Common myeloid progenitor, CD34-positive (primary cell): ENCODE data around the gene KNDC1.

Experiments
- CTCF ChIA-PET: fragments of 350-600 bp; sonication (Branson Sonifier 250); formaldehyde crosslinking; loops from one replicate; lab custom pipeline; 2021; ENCODE audit warnings: antibody characterized with exemption; lab: Charles Lee
- POLR2A ChIA-PET: fragments of 350-600 bp; sonication (Branson Sonifier 250); formaldehyde crosslinking; loops from one replicate; lab custom pipeline; 2021; ENCODE audit warnings: antibody characterized with exemption; lab: Charles Lee
- DNase-seq, 3 donors: peaks; one replicate each; pipeline versions ENCODE4 v3.0.0 to v3.0.0-alpha.2; 2013
- H3K27ac ChIP-seq, 2 experiments: 1 replicate in 1 of 2; 2 replicates in 1 of 2; pipeline ENCODE4 v1.7.0; 2013; ENCODE audit warnings: inconsistent platforms in 2 of 2, low read length in 2 of 2, mild to moderate bottlenecking in 2 of 2, low read depth in 1 of 2, moderate library complexity in 1 of 2; ENCODE audit not compliant: severe bottlenecking in 2 of 2, insufficient read depth in 1 of 2, poor library complexity in 1 of 2
- H3K27me3 ChIP-seq, 5 experiments: replicated peaks in 2 of 5; 1 replicate in 3 of 5; 2 replicates in 2 of 5; pipeline versions ENCODE4 v1.6.1 to v1.7.0; 2013; ENCODE audit warnings: low read length in 4 of 5, mild to moderate bottlenecking in 2 of 5, moderate library complexity in 2 of 5, inconsistent platforms in 1 of 5; ENCODE audit not compliant: insufficient read depth in 5 of 5, control insufficient read depth in 4 of 5
- H3K36me3 ChIP-seq, 4 experiments: 1 replicate in 2 of 4; 2 replicates in 2 of 4; pipeline versions ENCODE4 v1.6.1 to v1.7.0; 2013; ENCODE audit warnings: low read length in 3 of 4, control low read depth in 1 of 4, mild to moderate bottlenecking in 1 of 4; ENCODE audit not compliant: control insufficient read depth in 4 of 4, insufficient read depth in 4 of 4
- H3K4me1 ChIP-seq, 4 experiments: 1 replicate in 3 of 4; 2 replicates in 1 of 4; pipeline versions ENCODE4 v1.6.1 to v1.7.1; 2013; ENCODE audit warnings: low read length in 3 of 4, mild to moderate bottlenecking in 3 of 4, control low read depth in 1 of 4, inconsistent platforms in 1 of 4, moderate library complexity in 1 of 4; ENCODE audit not compliant: control insufficient read depth in 4 of 4, insufficient read depth in 4 of 4; ENCODE audit errors: control extremely low read depth in 1 of 4
- H3K4me3 ChIP-seq, 7 experiments: 1 replicate in 4 of 7; 2 replicates in 3 of 7; pipeline versions ENCODE4 v1.5.1 to v1.7.0; 2013; ENCODE audit warnings: mild to moderate bottlenecking in 7 of 7, low read length in 6 of 7, moderate library complexity in 6 of 7, inconsistent platforms in 2 of 7, low read depth in 2 of 7, control low read depth in 1 of 7; ENCODE audit not compliant: insufficient read depth in 4 of 7, control insufficient read depth in 1 of 7; ENCODE audit errors: extremely low read depth in 1 of 7
- H3K9me3 ChIP-seq, 5 experiments: 1 replicate in 4 of 5; 2 replicates in 1 of 5; pipeline versions ENCODE4 v1.6.1 to v1.7.1; 2013; ENCODE audit warnings: low read length in 4 of 5, mild to moderate bottlenecking in 2 of 5, inconsistent platforms in 1 of 5, low read depth in 1 of 5, moderate library complexity in 1 of 5; ENCODE audit not compliant: control insufficient read depth in 4 of 5, insufficient read depth in 2 of 5; ENCODE audit errors: control extremely low read depth in 1 of 5
- WGBS: methylation state at CpG from one replicate; pipeline ENCODE4 v1.1.5; 2013; ENCODE audit not compliant: insufficient coverage; 5-methylcytosine and 5-hydroxymethylcytosine counted together

The KNDC1 gene

DNA sequence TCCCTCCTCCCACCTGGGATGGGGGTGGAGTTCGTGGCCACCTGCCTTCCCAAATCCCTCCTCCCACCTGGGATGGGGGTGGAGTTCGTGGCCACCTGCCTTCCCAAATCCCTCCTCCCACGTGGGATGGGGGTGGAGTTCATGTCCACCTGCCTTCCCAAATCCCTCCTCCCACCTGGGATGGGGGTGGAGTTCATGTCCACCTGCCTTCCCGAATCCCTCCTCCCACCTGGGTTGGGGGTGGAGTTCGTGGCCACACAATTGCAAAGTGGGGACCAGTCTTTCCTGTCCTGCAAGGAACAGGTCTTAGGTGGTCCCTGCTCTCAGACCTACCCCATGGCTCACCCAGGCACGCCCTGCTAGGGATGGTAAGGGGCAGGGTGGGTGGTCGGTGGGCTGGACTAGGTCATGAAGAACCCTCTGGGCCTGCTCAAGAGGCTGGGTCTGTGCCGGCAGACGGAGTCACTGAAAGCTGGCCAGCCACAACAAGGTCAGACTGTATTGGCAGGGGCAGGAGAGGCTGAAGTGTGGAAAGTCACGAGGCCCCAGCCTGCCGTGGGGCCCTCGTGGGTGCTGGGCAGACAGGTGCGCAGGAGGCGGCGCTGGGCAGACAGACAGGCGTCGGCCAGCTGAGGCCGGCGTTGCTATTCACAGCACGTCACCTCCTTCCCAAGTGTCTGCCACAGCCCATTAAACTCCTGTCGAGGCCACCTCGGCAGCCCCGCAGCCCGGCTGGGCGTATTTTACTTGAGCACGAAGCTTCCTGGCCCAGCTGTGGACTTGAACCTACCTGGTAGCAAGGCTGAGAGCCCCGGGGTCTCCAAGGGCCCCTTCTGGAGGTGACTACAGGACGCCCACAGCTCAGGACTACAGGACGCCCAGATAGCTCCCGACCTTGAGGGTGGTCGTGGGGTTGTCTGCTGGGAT, 4.1 kb downstream of the KNDC1 start:
- 95% methylated on average over 25 of the region's 31 CpGs for WGBS
- Histone ChIP-seq H3K4me3 (no peak overlapping the region), H3K36me3 (no peaks in the 10 kb centered on the region), H3K27me3 (peaks cover 0 to 54% (median 22%) of the 10 kb centered on the region in 5 experiments), H3K9me3 (no peaks in the 10 kb centered on the region), H3K4me1 (peaks cover 0 to 12% (median 7%) of the 10 kb centered on the region in 4 experiments), H3K27ac (no peak overlapping the region)
- CTCF ChIA-PET = no interaction called here
- POLR2A ChIA-PET = no interaction called here
- DNase-seq = no peak

DNA sequence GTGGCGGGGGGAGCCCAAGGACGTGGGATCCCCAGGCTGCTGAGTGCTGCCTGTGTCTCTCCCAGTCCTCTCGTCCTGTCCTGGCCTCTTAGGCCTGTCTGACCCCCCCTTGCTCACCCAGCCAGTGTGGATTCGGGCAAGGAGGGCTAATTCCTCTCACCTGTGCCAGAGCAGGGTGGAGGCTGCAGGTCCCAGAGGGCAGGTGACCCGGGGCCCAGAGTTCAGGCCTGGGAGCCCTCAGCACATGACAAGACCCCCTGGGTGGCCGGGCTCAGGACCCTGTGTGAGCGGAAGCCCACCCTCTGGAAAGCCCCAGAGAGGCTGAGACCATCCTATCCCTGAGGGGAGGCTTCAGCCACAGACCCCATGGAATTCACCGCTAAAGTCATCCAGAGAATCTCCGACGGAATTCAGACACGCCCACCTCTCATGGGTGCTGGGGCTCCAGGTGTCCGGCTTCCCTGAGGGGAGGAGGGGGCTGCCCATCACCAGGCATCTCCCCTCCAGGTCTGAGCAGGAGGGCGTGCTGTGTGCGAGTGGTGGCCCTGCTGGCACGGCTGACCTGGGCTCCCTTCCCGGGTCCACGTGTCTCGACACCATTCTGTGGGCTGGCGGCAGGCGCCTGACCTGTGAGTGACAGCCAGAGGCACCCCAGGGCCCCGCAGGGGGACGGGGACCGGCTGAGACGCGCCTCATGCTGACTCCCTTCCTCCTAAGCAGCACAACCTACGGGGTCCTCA, 5.0 kb downstream of the KNDC1 start:
- no peak for DNase-seq
- ChIA-PET CTCF (no interaction called here), POLR2A (no interaction called here)
- no peaks in the 10 kb centered on the region for H3K36me3 ChIP-seq
- H3K4me1 ChIP-seq = peaks cover 0 to 12% (median 7%) of the 10 kb centered on the region in 4 experiments
- no peak overlapping the region for H3K4me3 ChIP-seq
- H3K27me3 ChIP-seq = peaks cover 0 to 50% (median 19%) of the 10 kb centered on the region in 5 experiments
- 88% methylated on average over 25 of the region's 26 CpGs for WGBS
- H3K27ac ChIP-seq = no peak overlapping the region
- H3K9me3 ChIP-seq = no peaks in the 10 kb centered on the region

DNA sequence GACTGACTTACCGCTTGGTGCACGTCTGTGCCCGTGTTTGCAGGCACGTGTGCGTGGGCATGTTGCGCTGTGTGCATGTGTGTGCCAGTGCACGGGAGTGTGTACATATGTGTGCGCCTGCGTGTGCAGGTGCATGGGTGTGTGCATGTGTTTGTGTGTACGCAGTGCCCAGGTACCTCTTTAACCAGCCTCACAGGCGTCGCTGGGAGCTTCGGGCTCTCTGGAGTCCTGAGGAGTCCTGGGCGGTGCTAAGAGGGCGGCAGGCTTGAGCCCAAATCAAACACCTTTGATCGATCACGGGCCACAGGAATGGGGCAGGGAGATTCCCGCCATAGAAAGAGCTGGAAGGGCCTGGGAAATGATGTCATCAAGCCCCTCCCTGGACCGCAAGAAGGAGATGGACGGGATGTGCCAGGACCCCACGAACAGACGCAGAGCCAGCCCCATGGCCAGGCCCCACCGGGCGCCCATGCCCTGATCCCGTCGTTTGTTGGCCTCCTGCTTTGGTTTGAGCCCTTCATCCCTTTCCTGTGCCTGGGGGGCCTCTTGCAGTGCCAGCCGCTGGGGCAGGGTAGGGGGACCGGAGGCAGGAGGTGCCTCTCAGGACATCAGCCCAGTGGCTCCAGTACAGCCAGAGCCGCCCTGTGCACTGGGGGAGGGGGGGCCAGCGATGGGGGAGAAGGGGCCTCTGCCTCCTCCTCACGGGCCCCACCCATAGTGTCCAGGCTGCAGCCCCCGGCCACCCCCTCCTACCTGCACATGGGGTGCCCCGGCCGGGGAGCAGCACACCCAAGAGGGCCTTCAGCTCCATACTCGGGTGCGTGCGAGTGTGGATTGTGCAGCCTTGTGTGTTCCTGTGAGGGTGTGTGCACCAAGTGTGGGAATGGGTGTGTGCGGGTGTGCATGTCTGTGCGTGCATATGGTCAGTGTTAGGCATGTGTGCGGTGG, 5.8 kb downstream of the KNDC1 start:
- Histone ChIP-seq H3K27ac (no peak overlapping the region), H3K27me3 (peaks cover 0 to 44% (median 18%) of the 10 kb centered on the region in 5 experiments), H3K4me3 (no peak overlapping the region), H3K9me3 (no peaks in the 10 kb centered on the region), H3K4me1 (peaks cover 0 to 5% (median 1%) of the 10 kb centered on the region in 4 experiments), H3K36me3 (no peaks in the 10 kb centered on the region)
- POLR2A ChIA-PET = no interaction called here
- 95% methylated on average over 31 of the region's 40 CpGs for WGBS
- no peak for DNase-seq
- CTCF ChIA-PET = no interaction called here

GRCh38 chr10:133166504-133166827, 6.4 kb downstream of the KNDC1 start:
- 100% methylated on average over 9 of the region's 11 CpGs for WGBS
- Histone ChIP-seq H3K36me3 (no peaks in the 10 kb centered on the region), H3K4me1 (no peaks in the 10 kb centered on the region), H3K9me3 (no peaks in the 10 kb centered on the region), H3K27me3 (peaks cover 0 to 43% (median 14%) of the 10 kb centered on the region in 5 experiments), H3K4me3 (no peak overlapping the region), H3K27ac (no peak overlapping the region)
- DNase-seq = no peak
- CTCF ChIA-PET = no interaction called here
- POLR2A ChIA-PET = no interaction called here

- no peaks in the 10 kb centered on the region for H3K4me1 ChIP-seq
- H3K27ac ChIP-seq = no peak overlapping the region
- CTCF ChIA-PET = no interaction called here
- POLR2A ChIA-PET = interaction anchor here (1.0 kb wide), 1 partner anchor 13 kb away, joined by 3 read pairs; no protein-coding TSS in a partner anchor
- peaks cover 0 to 39% (median 13%) of the 10 kb centered on the region in 5 experiments for H3K27me3 ChIP-seq
- H3K36me3 ChIP-seq = no peaks in the 10 kb centered on the region
- no peak for DNase-seq
- WGBS = 96% methylated on average over 66 of the region's 66 CpGs
- H3K4me3 ChIP-seq = no peak overlapping the region
- H3K9me3 ChIP-seq = no peaks in the 10 kb centered on the region
Measured at GRCh38 chr10:133166828-133167692, 7.0 kb downstream of the KNDC1 start.
